GM12873 (cell line): ENCODE results near the gene PAQR7.

Source experiments
- TF ChIP-seq, protein P1 (sequence below): IDR thresholded peaks from 2 replicates; pipeline ENCODE4 v1.5.1; 2012; ENCODE audit warnings: low read depth, mild to moderate bottlenecking, moderate library complexity, low read length, control low read depth; ENCODE audit not compliant: insufficient read depth; ENCODE audit errors: missing control alignments

The PAQR7 gene, protein sequence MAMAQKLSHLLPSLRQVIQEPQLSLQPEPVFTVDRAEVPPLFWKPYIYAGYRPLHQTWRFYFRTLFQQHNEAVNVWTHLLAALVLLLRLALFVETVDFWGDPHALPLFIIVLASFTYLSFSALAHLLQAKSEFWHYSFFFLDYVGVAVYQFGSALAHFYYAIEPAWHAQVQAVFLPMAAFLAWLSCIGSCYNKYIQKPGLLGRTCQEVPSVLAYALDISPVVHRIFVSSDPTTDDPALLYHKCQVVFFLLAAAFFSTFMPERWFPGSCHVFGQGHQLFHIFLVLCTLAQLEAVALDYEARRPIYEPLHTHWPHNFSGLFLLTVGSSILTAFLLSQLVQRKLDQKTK

DNA sequence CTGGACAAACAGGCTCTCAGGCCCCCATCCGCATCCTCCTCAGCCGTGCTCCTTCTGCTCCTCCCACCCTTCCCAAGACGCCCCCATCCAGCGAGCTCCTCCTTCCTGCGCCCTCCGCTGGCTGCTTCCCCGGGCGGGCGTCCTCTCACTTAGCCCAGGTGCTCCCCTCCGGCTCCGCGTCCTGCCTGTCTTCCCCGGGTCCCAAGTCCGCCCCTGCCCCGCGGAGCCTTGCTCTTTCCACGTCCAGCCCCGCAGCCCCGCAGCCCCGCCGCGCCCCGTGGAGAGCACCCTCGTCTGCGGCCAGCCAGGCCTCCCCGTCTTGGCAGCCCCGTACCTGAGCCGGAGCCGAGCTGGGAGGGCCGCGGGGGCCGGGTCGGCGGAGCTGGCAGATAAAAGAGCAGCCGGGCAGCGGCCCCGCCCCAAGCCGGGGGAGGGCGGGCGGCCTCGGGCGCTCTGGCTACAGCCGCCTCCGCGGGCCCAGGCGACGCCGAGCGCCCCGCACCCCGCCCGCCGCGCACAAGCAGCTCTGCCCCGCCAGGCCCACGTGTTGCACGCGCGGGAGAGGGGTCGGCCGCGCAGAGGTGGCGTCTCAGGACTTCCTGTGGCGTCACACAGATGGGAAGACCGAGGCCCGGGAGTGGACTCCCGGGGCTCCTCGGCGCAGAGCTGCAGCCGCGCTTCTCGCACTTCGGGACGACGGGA is at the start of gene PAQR7:
Gene PAQR7, minus strand, starts transcription at position 555 of the 702 bp plus-strand sequence. CDS start 11,869 bp downstream, outside the sequence.
- TF ChIP-seq, protein P1, sequence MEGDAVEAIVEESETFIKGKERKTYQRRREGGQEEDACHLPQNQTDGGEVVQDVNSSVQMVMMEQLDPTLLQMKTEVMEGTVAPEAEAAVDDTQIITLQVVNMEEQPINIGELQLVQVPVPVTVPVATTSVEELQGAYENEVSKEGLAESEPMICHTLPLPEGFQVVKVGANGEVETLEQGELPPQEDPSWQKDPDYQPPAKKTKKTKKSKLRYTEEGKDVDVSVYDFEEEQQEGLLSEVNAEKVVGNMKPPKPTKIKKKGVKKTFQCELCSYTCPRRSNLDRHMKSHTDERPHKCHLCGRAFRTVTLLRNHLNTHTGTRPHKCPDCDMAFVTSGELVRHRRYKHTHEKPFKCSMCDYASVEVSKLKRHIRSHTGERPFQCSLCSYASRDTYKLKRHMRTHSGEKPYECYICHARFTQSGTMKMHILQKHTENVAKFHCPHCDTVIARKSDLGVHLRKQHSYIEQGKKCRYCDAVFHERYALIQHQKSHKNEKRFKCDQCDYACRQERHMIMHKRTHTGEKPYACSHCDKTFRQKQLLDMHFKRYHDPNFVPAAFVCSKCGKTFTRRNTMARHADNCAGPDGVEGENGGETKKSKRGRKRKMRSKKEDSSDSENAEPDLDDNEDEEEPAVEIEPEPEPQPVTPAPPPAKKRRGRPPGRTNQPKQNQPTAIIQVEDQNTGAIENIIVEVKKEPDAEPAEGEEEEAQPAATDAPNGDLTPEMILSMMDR: peak; percentile 6

DNA sequence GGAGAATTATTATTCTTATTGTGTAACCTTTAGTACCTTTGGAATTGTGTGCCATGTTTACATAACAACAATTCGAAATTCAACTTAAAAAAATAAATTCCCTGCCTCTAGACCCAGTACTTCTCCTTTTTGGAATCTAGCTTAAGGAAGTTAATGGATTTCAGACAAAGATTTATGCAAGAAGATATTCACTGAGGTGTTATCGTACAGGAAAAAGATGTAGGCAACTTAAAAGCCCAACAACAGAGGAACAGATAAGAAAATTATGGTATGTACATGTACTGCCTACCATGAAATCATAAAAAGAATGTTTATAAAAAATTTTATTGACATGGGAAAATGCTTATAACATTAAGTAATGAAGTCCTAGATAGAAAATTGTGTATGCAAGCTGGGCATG is 48.9 kb upstream of the PAQR7 start:
- TF ChIP-seq, protein P1: no peak

DNA sequence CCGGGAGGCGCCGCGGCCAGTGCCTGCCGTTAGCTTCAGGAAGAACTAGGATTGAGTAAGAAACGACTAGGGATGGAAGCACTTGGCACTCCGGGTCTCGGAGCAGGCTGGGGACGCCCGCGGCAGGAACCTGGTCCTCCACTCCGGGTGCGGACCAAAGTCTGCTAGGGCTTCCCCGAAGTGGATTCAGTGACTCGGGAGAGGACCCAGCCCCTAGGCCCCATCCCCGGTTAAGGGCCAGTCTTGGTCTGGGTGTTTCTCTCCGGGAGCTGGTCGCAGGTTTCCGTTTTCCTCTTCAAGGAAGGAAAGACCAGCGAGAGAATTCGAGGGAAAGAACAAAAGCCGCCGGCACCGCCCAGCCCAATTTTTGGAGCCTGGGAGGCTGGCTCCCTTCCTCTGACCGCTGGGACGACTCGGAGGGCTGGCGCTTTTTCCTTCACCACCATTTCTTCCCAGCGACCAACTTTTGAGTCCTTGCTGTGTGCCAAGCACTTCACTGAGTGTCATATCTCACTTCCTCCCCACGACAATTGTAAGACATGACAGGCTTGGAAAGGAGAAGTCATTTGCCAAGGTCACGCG is 47.6 kb upstream of the PAQR7 start:
- TF ChIP-seq, protein P1: no peak

DNA sequence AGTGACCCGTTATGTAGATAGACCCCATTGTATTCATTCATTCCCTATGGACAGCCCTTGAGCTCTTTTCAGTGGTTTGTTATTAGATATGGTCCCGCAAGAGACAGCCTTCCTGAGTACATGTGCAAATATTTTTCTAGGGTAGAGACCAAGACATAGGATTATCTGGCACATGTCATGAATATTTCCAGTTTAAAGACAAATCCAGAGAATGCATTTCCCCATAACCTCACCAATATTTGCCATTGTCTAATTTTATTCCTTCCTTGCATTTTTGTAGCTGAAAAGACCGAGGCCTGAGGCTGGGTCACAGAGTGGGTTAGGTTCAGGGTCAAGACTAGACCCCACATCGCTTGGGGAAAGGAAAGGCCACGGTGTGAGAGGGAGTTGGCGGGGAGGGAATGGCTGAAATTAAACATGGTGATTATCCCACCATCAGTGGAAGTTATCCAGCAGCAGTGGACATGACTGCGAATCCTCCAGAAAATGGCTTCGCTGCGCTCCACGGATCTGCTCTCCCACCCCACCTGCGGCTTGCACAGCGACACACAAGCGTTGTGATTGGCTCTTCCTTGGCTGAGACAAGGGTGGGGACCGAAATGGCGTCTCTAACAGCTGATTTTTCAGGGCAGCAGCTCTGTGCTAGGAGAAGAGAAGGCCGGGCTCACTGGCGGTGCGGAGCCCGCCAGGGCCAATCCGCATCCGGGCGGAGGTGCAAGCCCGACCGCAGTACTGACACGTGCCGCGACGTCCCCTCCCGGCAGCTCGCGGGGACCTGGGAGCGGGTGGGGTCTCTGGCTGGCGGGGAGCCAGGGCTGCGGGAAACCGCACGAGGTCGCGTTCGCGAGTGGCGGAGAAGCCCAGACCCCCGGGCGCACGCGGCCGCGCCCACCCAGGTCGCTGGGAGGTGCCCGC is 46.8 kb upstream of the PAQR7 start:
- TF ChIP-seq, protein P1: no peak

DNA sequence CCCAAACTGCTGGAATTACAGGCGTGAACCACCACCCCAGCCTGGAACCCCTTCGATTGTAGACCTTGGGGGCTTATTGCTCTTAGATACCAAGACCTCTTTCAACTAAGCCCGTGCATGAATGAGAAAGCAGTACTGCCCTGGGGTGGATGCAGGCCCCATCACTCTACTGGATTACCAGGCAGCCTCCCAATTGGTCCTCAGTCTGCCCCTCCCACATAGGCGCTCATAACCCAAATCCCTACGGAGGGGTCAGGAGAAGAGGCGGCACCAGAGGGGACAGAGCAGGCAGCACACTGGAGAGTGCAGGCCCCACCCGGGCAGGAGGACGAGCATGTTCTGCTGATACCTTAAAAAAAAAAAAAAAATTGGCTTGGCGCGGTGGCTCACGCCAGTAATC is 43.1 kb upstream of the PAQR7 start:
- TF ChIP-seq, protein P1: no peak

DNA sequence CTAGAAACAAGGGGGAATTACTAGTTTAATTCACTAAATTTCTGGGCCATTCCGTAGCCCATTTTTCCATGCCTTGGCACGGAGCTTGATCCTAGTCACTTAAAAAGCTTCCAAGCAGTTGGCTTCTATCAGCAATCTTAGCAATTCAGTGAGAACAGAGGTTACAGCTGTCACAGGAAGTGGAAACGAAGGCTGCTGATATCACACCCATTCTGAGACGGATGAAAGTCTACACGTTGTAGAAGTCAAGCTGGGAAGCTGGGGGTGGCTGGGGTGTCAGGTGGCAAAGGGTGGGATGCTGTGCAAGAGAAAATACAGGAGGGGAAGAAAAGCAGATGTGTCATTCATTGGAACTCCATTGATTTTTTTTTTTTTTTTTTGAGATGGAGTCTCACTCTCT is 42.5 kb upstream of the PAQR7 start:
- TF ChIP-seq, protein P1: no peak
